Erythroblast (primary cell): ENCODE data around the gene FTL.

Source experiments
- DNase-seq, 2 experiments: peaks; one replicate each; lab custom pipeline; 2025; lab: John Stamatoyannopoulos, UW
- GATA1 ChIP-seq: IDR thresholded peaks from 2 replicates; pipeline ENCODE4 v1.6.1; 2011; ENCODE audit warnings: low read depth, mild to moderate bottlenecking, control low read depth, low read length, moderate library complexity
- POLR2A ChIP-seq: IDR thresholded peaks from 2 replicates; pipeline ENCODE4 v1.6.1; 2011; ENCODE audit warnings: mild to moderate bottlenecking, low read length

Gene FTL

DNA sequence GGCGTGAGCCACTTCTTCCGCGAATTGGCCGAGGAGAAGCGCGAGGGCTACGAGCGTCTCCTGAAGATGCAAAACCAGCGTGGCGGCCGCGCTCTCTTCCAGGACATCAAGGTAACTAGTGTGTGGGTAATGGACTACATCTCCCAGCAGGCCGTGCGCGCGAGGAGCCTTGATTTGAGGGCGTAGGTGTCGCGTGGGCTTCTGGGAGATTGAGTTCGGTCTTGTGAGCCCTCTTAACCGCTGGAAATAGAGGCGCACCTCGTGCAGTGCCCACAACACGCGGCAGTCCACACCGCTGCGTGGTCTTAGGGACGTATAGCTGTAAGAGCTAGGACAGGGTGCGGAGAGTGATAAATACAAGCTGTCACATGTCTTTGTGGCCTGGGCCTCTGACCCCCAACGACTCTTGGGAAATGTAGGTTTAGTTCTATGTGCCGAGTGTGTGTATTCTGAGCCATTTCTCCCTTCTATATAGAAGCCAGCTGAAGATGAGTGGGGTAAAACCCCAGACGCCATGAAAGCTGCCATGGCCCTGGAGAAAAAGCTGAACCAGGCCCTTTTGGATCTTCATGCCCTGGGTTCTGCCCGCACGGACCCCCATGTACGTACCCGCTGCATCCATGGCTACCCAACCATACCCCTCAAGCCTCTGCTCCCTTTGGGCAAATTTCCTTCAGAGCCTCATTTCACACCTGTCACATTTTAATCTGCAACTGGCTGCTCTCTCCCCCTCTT lies 864 bp downstream of the FTL start:
- no peak for TF ChIP-seq POLR2A
- TF ChIP-seq GATA1, result no peak
- peak; percentile 91 to 93 for DNase-seq

DNA sequence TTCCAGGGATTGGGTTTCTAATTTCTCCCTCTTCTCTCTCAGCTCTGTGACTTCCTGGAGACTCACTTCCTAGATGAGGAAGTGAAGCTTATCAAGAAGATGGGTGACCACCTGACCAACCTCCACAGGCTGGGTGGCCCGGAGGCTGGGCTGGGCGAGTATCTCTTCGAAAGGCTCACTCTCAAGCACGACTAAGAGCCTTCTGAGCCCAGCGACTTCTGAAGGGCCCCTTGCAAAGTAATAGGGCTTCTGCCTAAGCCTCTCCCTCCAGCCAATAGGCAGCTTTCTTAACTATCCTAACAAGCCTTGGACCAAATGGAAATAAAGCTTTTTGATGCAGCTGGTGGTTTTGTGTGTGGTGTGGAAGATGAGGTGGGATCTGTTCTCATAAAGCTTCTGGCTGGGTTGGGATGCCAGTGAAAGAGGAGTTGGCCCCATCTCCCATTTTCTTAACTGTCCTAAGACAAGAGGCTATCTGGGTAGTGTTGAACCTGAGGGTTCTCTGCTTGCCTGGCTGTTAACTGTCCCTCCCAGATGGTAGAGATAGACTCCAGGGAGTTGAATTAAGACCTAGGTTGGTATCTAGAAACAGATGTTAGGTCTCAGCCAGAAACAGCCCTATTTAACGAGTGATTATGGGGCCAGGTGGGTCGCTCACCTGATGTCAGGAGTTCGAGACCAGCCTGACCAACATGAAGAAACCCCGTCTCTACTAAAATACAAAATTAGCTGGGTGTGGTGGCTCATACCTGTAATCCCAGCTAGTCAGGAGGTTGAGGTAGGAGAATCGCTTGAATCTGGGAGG lies 1.6 kb downstream of the FTL start:
- peak in 1 of 2 experiments; percentile 78 for DNase-seq
- TF ChIP-seq POLR2A, result no peak
- TF ChIP-seq GATA1, result no peak

DNA sequence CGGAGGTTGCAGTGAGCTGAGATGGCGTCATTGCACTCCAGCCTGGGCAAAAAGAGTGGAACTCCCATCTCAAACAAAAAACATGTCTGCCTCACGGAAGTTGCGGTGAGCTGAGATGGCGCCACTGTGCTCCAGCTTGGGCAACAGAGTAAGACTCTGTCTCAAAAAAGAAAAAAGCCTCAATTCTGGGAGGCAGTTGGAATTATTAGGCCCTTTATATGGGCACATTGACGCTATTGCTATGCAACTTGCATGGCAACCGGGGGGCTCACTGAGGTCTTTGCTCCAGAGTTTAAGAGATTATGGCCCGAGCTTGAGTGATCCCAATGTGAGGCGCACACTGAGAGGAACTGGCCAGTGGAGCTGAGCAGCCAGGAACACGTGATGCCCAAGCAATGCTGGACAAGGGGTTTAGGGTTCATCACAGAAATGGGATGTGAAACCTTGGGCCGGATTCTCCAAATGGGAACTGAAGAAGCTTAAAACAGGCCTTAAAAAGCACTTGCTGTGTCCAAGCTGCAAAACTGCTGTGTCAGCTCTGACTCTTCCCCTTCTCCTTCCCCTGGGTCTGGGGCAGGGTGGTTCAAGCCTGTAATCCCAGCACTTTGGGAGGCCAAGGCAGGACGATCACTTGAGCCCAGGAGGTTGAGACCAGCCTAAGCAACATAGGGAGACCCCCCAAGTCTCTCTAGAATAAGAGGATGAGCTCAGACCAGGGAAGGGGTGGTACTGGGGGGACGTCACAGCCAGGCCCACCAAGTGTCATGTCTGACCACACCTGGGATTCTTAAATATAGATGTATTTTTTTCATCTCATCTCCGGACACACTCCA lies 2.5 kb downstream of the FTL start:
- peak in 1 of 2 experiments; percentile 78 for DNase-seq

DNA sequence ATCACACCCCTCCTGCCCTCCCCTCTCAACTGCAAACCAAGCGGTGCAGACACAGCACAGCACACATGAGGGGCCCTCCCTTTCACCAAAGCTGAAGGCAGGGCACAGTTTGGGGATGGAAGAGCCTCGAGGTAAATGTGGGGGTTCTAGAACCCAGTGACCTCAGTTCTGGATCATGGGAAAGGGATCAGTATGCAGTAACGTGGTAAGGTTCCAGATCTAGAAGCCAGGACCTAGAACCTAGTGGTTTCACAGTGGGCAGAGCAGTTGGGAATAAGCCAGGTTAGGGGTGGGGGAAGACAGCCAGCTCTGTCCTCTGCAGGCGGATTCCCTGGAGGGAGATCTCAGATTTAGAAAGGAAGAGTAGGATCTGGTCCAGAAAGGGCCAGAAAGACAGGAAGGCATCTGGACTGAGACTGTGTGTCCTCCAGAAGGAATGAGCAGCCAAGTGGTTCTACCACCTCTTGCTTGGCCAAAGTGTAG lies 3.1 kb downstream of the FTL start:
- no peak for DNase-seq

More for the DNA sequence above, 2.5 kb downstream of the FTL start:
- no peak for TF ChIP-seq GATA1
- TF ChIP-seq POLR2A, result peak; percentile 79

DNA sequence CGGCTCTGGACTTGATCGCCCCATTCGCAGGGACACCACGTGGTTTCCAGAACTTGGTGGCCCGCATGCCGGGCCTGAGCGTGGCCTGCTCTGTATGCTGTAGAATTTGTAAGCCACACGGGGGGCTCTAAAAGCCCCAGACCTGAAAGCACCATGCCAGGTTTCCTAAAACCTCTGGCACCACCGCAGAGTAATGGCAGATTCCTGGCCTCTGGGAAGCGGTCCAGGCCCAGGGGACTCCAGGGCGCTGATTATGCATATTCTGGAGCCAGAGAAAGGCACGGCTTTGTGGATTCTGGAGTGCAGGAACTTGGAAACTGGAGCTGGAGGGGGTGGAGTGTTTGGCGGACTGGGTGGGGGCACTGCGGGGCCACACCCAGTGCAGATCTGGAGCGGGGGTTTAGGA lies 3.7 kb downstream of the FTL start:
- TF ChIP-seq GATA1 (no peak), POLR2A (no peak)
- DNase-seq, result no peak

More for the DNA sequence above, 3.1 kb downstream of the FTL start:
- TF ChIP-seq GATA1, result no peak
- peak; percentile 23 for TF ChIP-seq POLR2A

DNA sequence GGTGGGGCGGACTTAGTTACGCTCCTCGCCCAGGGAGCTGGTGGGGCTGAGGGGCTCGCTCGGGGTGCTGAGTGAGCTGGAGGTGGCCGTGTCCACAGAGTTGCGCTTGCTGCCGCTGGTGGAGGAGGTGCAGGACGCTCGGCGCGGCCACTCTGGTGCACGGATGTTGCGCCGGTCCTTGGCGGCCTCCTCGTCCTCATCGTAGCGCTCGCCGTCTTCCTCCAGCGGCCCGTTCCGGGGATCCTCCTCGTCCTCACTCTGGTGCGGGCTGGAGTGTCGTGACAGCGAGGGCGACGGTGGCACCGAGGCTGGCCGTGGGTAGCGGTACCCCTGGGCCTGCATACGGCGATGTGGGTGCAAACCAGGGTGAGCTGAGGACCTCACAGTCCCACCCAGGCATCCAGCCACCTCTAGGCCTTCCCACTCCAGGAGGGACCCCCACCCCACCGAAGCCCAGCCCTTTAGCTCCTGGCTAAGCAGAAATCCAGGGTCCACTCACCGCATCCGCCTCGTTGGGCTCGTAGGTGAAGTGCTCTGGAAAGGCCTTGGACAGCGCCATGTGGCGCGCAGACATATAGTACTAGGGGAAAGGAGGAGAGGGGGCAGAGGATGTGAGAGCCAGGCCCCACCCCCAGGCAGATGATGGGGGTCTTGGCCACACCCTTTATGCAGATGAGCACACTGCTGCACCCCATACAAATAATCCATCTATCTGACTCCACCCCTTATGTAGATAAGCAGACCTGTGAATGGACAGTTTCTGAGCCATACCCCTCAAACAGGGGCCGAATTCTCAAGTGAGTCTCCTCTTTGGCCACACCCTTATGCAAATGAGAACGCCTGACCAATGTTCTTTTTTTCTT lies 4.4 kb downstream of the FTL start:
- TF ChIP-seq POLR2A, result no peak
- peak; percentile 69 to 82 for DNase-seq

DNA sequence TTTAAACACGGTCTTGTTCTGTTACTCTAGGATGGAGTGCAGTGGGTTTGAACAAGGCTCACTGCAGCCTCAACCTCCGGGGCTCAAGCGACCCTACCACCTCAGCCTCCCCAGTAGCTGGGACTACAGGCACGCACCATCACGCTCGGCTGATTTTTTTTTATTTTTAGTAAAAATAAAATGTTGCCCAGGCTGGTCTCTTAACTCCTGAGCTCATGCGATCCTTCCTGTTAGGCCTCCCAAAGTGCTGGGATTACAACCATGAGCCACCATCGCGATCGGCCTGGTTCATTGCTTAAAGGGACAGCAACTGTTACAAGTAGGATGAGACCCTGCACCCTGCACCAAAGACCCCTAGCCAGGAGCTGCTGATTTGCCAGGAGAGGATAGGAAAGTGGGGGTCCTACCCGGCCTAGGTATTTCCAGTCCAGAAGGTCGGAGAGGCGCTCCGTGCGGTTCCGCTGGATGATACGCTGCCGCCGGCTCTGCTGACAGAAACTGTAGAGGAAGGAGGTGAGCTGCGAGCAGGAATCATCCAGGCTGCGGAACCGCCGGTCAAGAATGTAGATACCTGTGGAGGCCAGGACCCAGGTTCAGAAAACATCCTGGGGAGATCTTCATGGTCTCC lies 5.1 kb downstream of the FTL start:
- TF ChIP-seq GATA1 (no peak), POLR2A (no peak)
- DNase-seq, result no peak

DNA sequence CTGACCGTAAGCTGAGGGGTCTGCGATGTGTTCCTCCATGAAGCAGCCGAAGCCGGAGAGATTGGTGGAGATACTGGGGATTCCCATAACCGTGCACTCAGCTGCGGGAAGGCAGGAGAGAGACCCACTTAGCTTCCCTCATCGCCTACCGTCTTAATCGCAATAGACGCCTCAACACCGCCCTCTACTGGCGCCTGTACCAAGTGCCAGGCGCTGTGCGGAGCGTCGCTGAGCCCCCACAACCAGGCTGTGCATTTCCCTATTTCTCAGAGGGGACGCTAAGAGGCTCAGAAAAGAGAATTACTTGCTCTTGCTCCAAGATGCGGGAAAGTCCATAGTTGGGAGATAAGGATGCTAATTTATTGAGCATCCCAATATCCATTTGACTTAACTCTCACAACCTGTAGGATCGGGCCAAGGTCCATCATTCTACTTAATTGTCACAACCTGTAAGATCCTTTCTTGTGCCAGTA lies 5.8 kb downstream of the FTL start:
- no peak for TF ChIP-seq GATA1
- no peak for TF ChIP-seq POLR2A
- DNase-seq, result peak; percentile 85 to 93

DNA sequence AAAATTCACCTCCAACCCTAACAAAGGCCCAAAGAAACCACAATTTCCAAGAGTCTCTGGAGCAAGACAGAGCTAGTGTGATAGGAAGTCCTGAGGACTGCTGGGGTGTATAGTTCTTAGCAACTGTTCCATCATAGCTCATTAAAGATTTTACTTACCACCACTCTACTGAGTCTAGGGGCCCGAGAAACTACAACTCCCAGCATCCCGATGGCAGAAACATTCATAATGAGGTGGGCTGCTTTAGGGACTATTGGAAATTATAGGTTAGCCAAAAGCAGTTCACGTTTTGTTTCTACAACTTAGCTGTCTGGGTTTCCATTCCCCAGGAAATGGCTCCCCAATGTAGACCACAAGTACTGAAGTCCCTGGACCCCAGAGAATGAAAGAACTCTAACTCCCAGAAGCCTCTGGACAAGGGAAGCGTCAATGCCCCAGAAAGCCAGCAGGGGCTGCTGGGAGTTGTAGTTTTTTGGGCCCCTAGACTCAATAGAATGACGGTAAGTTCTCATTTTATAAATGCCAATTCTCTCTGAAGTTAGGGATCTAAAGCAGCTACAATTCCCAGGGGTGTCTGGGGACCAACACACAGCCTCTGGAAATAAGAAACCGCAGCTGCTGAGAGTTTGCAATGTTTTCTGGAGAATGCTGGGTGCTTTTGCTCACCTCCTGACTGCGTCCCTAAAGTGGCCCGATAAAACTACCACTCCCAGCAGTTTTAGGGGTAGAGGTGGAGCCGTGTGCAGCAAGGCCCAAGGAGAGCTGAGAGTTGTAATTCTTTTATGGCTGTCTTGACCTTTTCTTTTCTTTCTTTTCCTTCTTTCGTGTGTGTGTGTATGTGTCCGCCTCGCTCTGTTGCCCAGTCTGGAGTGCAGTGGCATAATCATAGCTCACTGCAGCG lies 11.1 kb downstream of the FTL start:
- TF ChIP-seq POLR2A (no peak), GATA1 (no peak)

DNA sequence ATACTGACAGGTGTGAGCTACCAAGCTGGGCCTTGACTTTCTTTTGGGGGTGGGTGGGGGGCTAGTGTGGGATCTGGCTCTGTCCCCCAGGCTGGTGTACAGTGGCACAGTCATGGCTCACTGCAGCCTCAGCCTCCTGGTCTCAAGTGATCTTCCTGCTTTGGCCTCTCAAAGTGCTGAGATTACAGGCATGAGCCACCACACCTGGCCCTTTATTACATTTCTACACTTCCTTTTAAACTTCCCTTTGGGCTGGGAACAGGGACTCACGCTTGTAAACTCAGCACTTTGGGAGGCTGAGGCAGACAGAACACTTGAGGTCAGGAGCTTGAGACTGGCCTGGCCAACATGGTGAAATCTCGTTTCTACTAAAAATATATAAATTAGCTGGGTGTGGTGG lies 12.0 kb downstream of the FTL start:
- DNase-seq, result no peak
- TF ChIP-seq POLR2A (no peak), GATA1 (no peak)

More for the DNA sequence above, 11.1 kb downstream of the FTL start:
- peak in 1 of 2 experiments; percentile 65 for DNase-seq

DNA sequence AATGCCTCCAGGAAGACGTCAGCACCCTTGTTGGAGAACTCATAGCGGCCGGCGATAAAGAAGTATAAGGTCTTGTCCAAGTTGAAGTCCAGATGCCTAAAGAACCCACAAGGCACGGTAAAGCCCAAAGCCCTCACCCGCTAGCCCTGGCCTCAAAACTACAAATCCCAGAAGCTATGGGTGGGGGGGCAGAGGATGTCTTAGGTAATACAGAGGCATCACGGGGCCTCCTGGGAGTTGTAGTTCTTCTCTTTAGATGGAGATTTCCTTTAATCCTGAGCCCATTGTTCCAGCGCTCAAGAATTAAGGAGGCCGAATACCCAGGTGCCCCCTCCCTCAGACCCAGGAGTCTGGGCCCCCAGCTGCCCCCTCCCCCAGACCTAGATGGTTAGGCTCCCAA lies 17.2 kb downstream of the FTL start:
- no peak for DNase-seq
- TF ChIP-seq GATA1, result no peak
- no peak for TF ChIP-seq POLR2A
